Kidney (tissue), 14 donors: ENCODE data around the gene STN1. TPM values are rescaled to one million over a fixed set of nuclear protein-coding genes. Genes with fewer than 3 reads are reported as not detected.

Experiments
- DNase-seq, 5 donors: peaks; one replicate each; pipeline ENCODE4 v3.0.0-alpha.2; 2013 to 2020
- FAIRE-seq: peaks from 2 replicates; lab custom pipeline; 2012; peaks lifted over from hg19 to GRCh38; lab: Jason Lieb, UNC
- H3K27ac ChIP-seq, 2 donors: one replicate each; pipeline ENCODE4 v1.7.0; 2013; ENCODE audit warnings: low read depth in 2 of 2, low read length in 2 of 2, inconsistent platforms in 1 of 2
- H3K27me3 ChIP-seq: one replicate; pipeline ENCODE4 v1.7.1; 2013; ENCODE audit warnings: low read length, inconsistent platforms; ENCODE audit not compliant: control insufficient read depth, insufficient read depth
- H3K36me3 ChIP-seq, 3 donors: one replicate each; pipeline versions ENCODE4 v1.7.0 to v1.7.1; 2013; ENCODE audit warnings: low read length in 3 of 3, control low read depth in 1 of 3, inconsistent platforms in 1 of 3; ENCODE audit not compliant: insufficient read depth in 3 of 3, control insufficient read depth in 2 of 3
- H3K4me1 ChIP-seq, 3 donors: one replicate each; pipeline versions ENCODE4 v1.7.0 to v1.7.1; 2013; ENCODE audit warnings: low read length in 3 of 3, inconsistent platforms in 1 of 3, low read depth in 1 of 3; ENCODE audit not compliant: control insufficient read depth in 2 of 3, insufficient read depth in 2 of 3
- H3K4me3 ChIP-seq, 3 donors: one replicate each; pipeline versions ENCODE4 v1.7.0 to v1.8.1; 2013; ENCODE audit warnings: low read length in 3 of 3, control low read depth in 1 of 3, inconsistent platforms in 1 of 3
- H3K9ac ChIP-seq, 3 donors: one replicate each; pipeline versions ENCODE4 v1.7.0 to v1.7.1; 2013; ENCODE audit warnings: low read length in 3 of 3, control low read depth in 1 of 3, inconsistent platforms in 1 of 3
- H3K9me3 ChIP-seq, 3 donors: one replicate each; pipeline versions ENCODE4 v1.7.0 to v1.7.1; 2013; ENCODE audit warnings: low read length in 3 of 3, control low read depth in 1 of 3, inconsistent platforms in 1 of 3; ENCODE audit not compliant: control insufficient read depth in 2 of 3, insufficient read depth in 1 of 3
- CTCF ChIP-seq: IDR thresholded peaks from 3 replicates; pipeline ENCODE4 v1.5.1; 2012; ENCODE audit warnings: mild to moderate bottlenecking, moderate library complexity, borderline replicate concordance; ENCODE audit not compliant: insufficient read depth; ENCODE audit errors: extremely low read depth
- intact Hi-C: fragments of 100-400 bp; cut with DNase I; formaldehyde crosslinking; loops from one replicate; pipeline ENCODE4 v1.11.1; 2022
- polyA plus RNA-seq: library from polyadenylated mRNA; stranded (reverse); fragments of 350-450 nt; fragmentation: Illumina TruSeq; extraction: RNeasy Lipid Tissue Mini Kit (QIAGEN cat#74804); gene quantifications from one replicate; pipeline ENCODE4 v1.2.3, GENCODE V29; 2014; ENCODE audit warnings: low read depth, low replicate concordance; ENCODE audit not compliant: insufficient read depth
- total RNA-seq: library from RNA; stranded (reverse); fragmentation: NEBNext Ultra II Directional; extraction: Animal tissue kit (Norgen Biotek cat#: 25700); gene quantifications from one replicate; pipeline ENCODE4 v1.2.1, GENCODE V29; 2021
- donor health status: control.
- donor health status: control.
- donor health status: control.
- donor health status: control.
- donor health status: control.
- donor health status: DM: yes; HTN: yes; CAD: no.
- donor health status: Normal renal cell carcinoma (clear cell type).

The STN1 gene
- total and polyA plus RNA-seq, 2 donors from 2014 or later: 29.4 to 30.1 TPM

- FAIRE-seq: no peak
- no peak overlapping the region for H3K27ac ChIP-seq
- intact Hi-C loops: no loop called here
- no peaks in the 10 kb centered on the region for H3K36me3 ChIP-seq
- no peak for DNase-seq
- peaks cover 0 to 14% (median 0%) of the 10 kb centered on the region in 3 donors for H3K4me1 ChIP-seq
- H3K9ac ChIP-seq: no peak overlapping the region
- TF ChIP-seq CTCF: no peak
- H3K9me3 ChIP-seq: no peaks in the 10 kb centered on the region
- H3K4me3 ChIP-seq: no peak overlapping the region
- H3K27me3 ChIP-seq: no peaks in the 10 kb centered on the region
Measured at GRCh38 chr10:103852856-103853255, 65.1 kb downstream of the STN1 start.

- DNase-seq (no peak), FAIRE-seq (no peak)
- Histone ChIP-seq H3K27ac (no peak overlapping the region), H3K36me3 (no peaks in the 10 kb centered on the region), H3K27me3 (no peaks in the 10 kb centered on the region), H3K4me1 (peaks cover 0 to 14% (median 0%) of the 10 kb centered on the region in 3 donors), H3K9me3 (no peaks in the 10 kb centered on the region), H3K9ac (no peak overlapping the region), H3K4me3 (no peak overlapping the region)
- TF ChIP-seq CTCF: no peak
- intact Hi-C loops: no loop called here
Measured at GRCh38 chr10:103852189-103852711, 65.7 kb downstream of the STN1 start.

- Histone ChIP-seq H3K9ac (no peak overlapping the region), H3K4me3 (no peak overlapping the region), H3K36me3 (no peaks in the 10 kb centered on the region), H3K27me3 (no peaks in the 10 kb centered on the region), H3K27ac (no peak overlapping the region), H3K4me1 (peaks cover 0 to 14% (median 0%) of the 10 kb centered on the region in 3 donors), H3K9me3 (no peaks in the 10 kb centered on the region)
- TF ChIP-seq CTCF: no peak
- intact Hi-C loops: no loop called here
- DNase-seq (no peak), FAIRE-seq (no peak)
Measured at GRCh38 chr10:103851261-103851660, 66.7 kb downstream of the STN1 start.

- Histone ChIP-seq H3K9ac (no peak overlapping the region), H3K4me3 (no peak overlapping the region), H3K27ac (no peak overlapping the region), H3K36me3 (no peaks in the 10 kb centered on the region), H3K9me3 (no peaks in the 10 kb centered on the region), H3K4me1 (peaks cover 0 to 10% (median 0%) of the 10 kb centered on the region in 3 donors), H3K27me3 (no peaks in the 10 kb centered on the region)
- no peak for TF ChIP-seq CTCF
- no peak for DNase-seq
- intact Hi-C loops: no loop called here
- FAIRE-seq: no peak
Measured at GRCh38 chr10:103850572-103850895, 67.5 kb downstream of the STN1 start.
